ENCODE measurements around the gene PLXNB1. TPM values are rescaled to one million over a fixed set of nuclear protein-coding genes. Genes with fewer than 3 reads are reported as not detected.

The PLXNB1 gene
- total and polyA plus RNA-seq, 2 of the 13 experiments (the other 11 are each of a cell fraction or from before 2014, with no cell fraction given): 86.0 to 143 TPM

GRCh38 chr3:48428572-48429316 is 1.1 kb downstream of the PLXNB1 start (continued):
- TF ChIP-seq, protein P1, sequence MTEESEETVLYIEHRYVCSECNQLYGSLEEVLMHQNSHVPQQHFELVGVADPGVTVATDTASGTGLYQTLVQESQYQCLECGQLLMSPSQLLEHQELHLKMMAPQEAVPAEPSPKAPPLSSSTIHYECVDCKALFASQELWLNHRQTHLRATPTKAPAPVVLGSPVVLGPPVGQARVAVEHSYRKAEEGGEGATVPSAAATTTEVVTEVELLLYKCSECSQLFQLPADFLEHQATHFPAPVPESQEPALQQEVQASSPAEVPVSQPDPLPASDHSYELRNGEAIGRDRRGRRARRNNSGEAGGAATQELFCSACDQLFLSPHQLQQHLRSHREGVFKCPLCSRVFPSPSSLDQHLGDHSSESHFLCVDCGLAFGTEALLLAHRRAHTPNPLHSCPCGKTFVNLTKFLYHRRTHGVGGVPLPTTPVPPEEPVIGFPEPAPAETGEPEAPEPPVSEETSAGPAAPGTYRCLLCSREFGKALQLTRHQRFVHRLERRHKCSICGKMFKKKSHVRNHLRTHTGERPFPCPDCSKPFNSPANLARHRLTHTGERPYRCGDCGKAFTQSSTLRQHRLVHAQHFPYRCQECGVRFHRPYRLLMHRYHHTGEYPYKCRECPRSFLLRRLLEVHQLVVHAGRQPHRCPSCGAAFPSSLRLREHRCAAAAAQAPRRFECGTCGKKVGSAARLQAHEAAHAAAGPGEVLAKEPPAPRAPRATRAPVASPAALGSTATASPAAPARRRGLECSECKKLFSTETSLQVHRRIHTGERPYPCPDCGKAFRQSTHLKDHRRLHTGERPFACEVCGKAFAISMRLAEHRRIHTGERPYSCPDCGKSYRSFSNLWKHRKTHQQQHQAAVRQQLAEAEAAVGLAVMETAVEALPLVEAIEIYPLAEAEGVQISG (CRISPR knock-in tag; IDR thresholded peaks at IDR 0.05): peak; percentile 58; the same call in 1 of the 2 replicates
- TF ChIP-seq NR2F6 (IDR thresholded peaks at IDR 0.05): peak; percentile 77
- peak; percentile 72 for TF ChIP-seq NR2F6 (CRISPR knock-in tag; IDR thresholded peaks at IDR 0.05)
- TF ChIP-seq ZNF878 (CRISPR knock-in tag; IDR thresholded peaks at IDR 0.05): peak; percentile 65; the same call in 1 of the 2 replicates
- TF ChIP-seq ZNF589 (CRISPR knock-in tag; conservative IDR thresholded peaks at IDR 0.05): 0 out of 2 replicates have a peak, but pooled peaks have one; percentile 23
- TF ChIP-seq MTA1 (CRISPR knock-in tag; IDR thresholded peaks at IDR 0.05; ENCODE audit: borderline replicate concordance): 0 out of 2 replicates have a peak, but pooled peaks have one; percentile 52
- 0 out of 2 replicates have a peak, but pooled peaks have one; percentile 50 for TF ChIP-seq HOXA9 (CRISPR knock-in tag; IDR thresholded peaks at IDR 0.05; ENCODE audit: borderline replicate concordance)
- TF ChIP-seq, protein P2, sequence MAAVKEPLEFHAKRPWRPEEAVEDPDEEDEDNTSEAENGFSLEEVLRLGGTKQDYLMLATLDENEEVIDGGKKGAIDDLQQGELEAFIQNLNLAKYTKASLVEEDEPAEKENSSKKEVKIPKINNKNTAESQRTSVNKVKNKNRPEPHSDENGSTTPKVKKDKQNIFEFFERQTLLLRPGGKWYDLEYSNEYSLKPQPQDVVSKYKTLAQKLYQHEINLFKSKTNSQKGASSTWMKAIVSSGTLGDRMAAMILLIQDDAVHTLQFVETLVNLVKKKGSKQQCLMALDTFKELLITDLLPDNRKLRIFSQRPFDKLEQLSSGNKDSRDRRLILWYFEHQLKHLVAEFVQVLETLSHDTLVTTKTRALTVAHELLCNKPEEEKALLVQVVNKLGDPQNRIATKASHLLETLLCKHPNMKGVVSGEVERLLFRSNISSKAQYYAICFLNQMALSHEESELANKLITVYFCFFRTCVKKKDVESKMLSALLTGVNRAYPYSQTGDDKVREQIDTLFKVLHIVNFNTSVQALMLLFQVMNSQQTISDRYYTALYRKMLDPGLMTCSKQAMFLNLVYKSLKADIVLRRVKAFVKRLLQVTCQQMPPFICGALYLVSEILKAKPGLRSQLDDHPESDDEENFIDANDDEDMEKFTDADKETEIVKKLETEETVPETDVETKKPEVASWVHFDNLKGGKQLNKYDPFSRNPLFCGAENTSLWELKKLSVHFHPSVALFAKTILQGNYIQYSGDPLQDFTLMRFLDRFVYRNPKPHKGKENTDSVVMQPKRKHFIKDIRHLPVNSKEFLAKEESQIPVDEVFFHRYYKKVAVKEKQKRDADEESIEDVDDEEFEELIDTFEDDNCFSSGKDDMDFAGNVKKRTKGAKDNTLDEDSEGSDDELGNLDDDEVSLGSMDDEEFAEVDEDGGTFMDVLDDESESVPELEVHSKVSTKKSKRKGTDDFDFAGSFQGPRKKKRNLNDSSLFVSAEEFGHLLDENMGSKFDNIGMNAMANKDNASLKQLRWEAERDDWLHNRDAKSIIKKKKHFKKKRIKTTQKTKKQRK (IDR thresholded peaks at IDR 0.05; ENCODE audit: low read length): no peak
- TF ChIP-seq ZNF263 (CRISPR knock-in tag; IDR thresholded peaks at IDR 0.05): no peak
- peak; percentile 79; the same call in 1 of the 2 replicates for TF ChIP-seq TBX2 (CRISPR knock-in tag; IDR thresholded peaks at IDR 0.05; ENCODE audit: borderline replicate concordance)
- peak; percentile 70; the same call in 1 of the 2 replicates for TF ChIP-seq ZNF670 (CRISPR knock-in tag; IDR thresholded peaks at IDR 0.05; ENCODE audit: borderline replicate concordance)
- no peak for TF ChIP-seq SP4 (CRISPR knock-in tag; IDR thresholded peaks at IDR 0.05)
- no peak for TF ChIP-seq KDM2A (CRISPR knock-in tag; IDR thresholded peaks at IDR 0.05; ENCODE audit: borderline replicate concordance, low read depth)
- peak; percentile 15; the same call in 1 of the 2 replicates for TF ChIP-seq ZNF431 (CRISPR knock-in tag; IDR thresholded peaks at IDR 0.05; ENCODE audit: borderline replicate concordance, low read depth)

Data from HepG2 (cell line).